OCI-LY1 (cell line): ENCODE results near the gene ZFYVE28.

Source experiments
- H2AFZ ChIP-seq: fragments of 200-600 bp; sonication (generic), shearing (Covaris generic); 2 replicates; pipeline ENCODE4 v1.6.0; 2014; ENCODE audit warnings: antibody characterized with exemption, mild to moderate bottlenecking, low read length
- H3F3A ChIP-seq: fragments of 200-600 bp; sonication (generic), shearing (Covaris generic); 2 replicates; pipeline ENCODE4 v1.6.0; 2014; ENCODE audit warnings: mild to moderate bottlenecking, antibody characterized with exemption, low read length, moderate library complexity; ENCODE audit not compliant: insufficient read depth
- H3K27ac ChIP-seq: fragments of 200-600 bp; sonication (generic); 2 replicates; pipeline ENCODE4 v1.5.1; 2014; ENCODE audit warnings: low read length, mixed run types, mild to moderate bottlenecking, low read depth; ENCODE audit not compliant: poor library complexity, severe bottlenecking
- H3K27me3 ChIP-seq: fragments of 200-600 bp; sonication (generic); 2 replicates; pipeline ENCODE4 v1.6.0; 2014; ENCODE audit warnings: antibody characterized with exemption, mild to moderate bottlenecking, low read length, moderate library complexity; ENCODE audit not compliant: insufficient read depth
- H3K36me3 ChIP-seq: fragments of 200-600 bp; sonication (generic); 2 replicates; pipeline ENCODE4 v1.6.1; 2014; ENCODE audit warnings: mild to moderate bottlenecking, antibody characterized with exemption, low read length, moderate library complexity, mixed read lengths; ENCODE audit not compliant: insufficient read depth
- H3K4me1 ChIP-seq: fragments of 200-600 bp; sonication (generic); 2 replicates; pipeline ENCODE4 v1.5.1; 2014; ENCODE audit warnings: mild to moderate bottlenecking, low read length, moderate library complexity; ENCODE audit not compliant: insufficient read depth, severe bottlenecking
- H3K4me2 ChIP-seq: fragments of 200-600 bp; sonication (generic), shearing (Covaris generic); 2 replicates; pipeline ENCODE4 v1.6.1; 2014; ENCODE audit warnings: low read length
- H3K4me3 ChIP-seq: fragments of 200-600 bp; sonication (generic); 2 replicates; pipeline ENCODE4 v1.5.1; 2014; ENCODE audit warnings: low read length, low read depth, mild to moderate bottlenecking, mixed read lengths; ENCODE audit not compliant: poor library complexity, severe bottlenecking
- H3K79me2 ChIP-seq: fragments of 200-600 bp; shearing (Covaris generic); 2 replicates; pipeline ENCODE4 v1.6.1; 2016; ENCODE audit warnings: mixed run types, low read length, mixed read lengths; ENCODE audit not compliant: insufficient read depth
- H3K9ac ChIP-seq: fragments of 200-600 bp; sonication (generic), shearing (Covaris generic); 2 replicates; pipeline ENCODE4 v1.6.1; 2014; ENCODE audit warnings: mild to moderate bottlenecking, low read length, mixed read lengths
- H3K9me2 ChIP-seq: fragments of 200-600 bp; sonication (generic), shearing (Covaris generic); 2 replicates; pipeline ENCODE4 v1.6.1; 2014; ENCODE audit warnings: low read depth, mild to moderate bottlenecking, low read length, mixed read lengths
- H3K9me3 ChIP-seq: fragments of 200-600 bp; shearing (Covaris generic); 2 replicates; pipeline ENCODE4 v1.6.1; 2014; ENCODE audit warnings: low read length, mixed read lengths
- H4K20me1 ChIP-seq: fragments of 200-600 bp; sonication (generic), shearing (Covaris generic); 2 replicates; pipeline ENCODE4 v1.6.0; 2016; ENCODE audit warnings: mild to moderate bottlenecking, low read length; ENCODE audit not compliant: insufficient read depth
- CTCF ChIP-seq: fragments of 200-600 bp; sonication (generic), shearing (Covaris generic); IDR thresholded peaks from 2 replicates; pipeline ENCODE4 v1.5.1; 2017; ENCODE audit warnings: mild to moderate bottlenecking, antibody characterized with exemption, low read length, moderate library complexity, mixed read lengths
- EZH2 ChIP-seq: fragments of 200-600 bp; sonication (generic), shearing (Covaris generic); IDR thresholded peaks from 2 replicates; pipeline ENCODE4 v1.8.0; 2017; ENCODE audit warnings: borderline replicate concordance, mixed run types, mild to moderate bottlenecking, antibody characterized with exemption, low read length, moderate library complexity, mixed read lengths

Gene ZFYVE28

GRCh38 chr4:2363056-2363721 is 55.3 kb downstream of the ZFYVE28 start:
- Histone ChIP-seq H3K27ac (no peak overlapping the region), H3K4me1 (no peaks in the 10 kb centered on the region), H3K79me2 (no peaks in the 10 kb centered on the region), H3K9ac (no peak overlapping the region), H3F3A (no peaks in the 10 kb centered on the region), H3K27me3 (no peaks in the 10 kb centered on the region), H3K36me3 (no peaks in the 10 kb centered on the region), H3K9me3 (no peaks in the 10 kb centered on the region), H2AFZ (no peak overlapping the region), H3K9me2 (no peaks in the 10 kb centered on the region), H3K4me2 (no peak overlapping the region), H4K20me1 (no peaks in the 10 kb centered on the region), H3K4me3 (no peak overlapping the region)
- TF ChIP-seq CTCF (no peak), EZH2 (no peak)

GRCh38 chr4:2362266-2363055 is 56.0 kb downstream of the ZFYVE28 start:
- Histone ChIP-seq H3K4me2 (no peak overlapping the region), H3K36me3 (no peaks in the 10 kb centered on the region), H3K9ac (no peak overlapping the region), H4K20me1 (no peaks in the 10 kb centered on the region), H3F3A (no peaks in the 10 kb centered on the region), H3K9me3 (no peaks in the 10 kb centered on the region), H3K27me3 (no peaks in the 10 kb centered on the region), H3K79me2 (no peaks in the 10 kb centered on the region), H3K4me1 (no peaks in the 10 kb centered on the region), H3K4me3 (no peak overlapping the region), H3K9me2 (no peaks in the 10 kb centered on the region), H3K27ac (no peak overlapping the region), H2AFZ (no peak overlapping the region)
- no peak for TF ChIP-seq CTCF
- no peak for TF ChIP-seq EZH2

- TF ChIP-seq CTCF, result no peak
- no peak for TF ChIP-seq EZH2
- no peak overlapping the region for H2AFZ ChIP-seq
Measured at GRCh38 chr4:2361366-2362265, 56.8 kb downstream of the ZFYVE28 start.

More at GRCh38 chr4:2361366-2362265, 56.8 kb downstream of the ZFYVE28 start:
- H3K4me2 ChIP-seq, result no peak overlapping the region
- no peak overlapping the region for H3K4me3 ChIP-seq
- H3K4me1 ChIP-seq, result no peaks in the 10 kb centered on the region
- no peak overlapping the region for H3K27ac ChIP-seq
- no peak overlapping the region for H3K9ac ChIP-seq
- no peaks in the 10 kb centered on the region for H4K20me1 ChIP-seq
- no peaks in the 10 kb centered on the region for H3K79me2 ChIP-seq
- H3F3A ChIP-seq, result no peaks in the 10 kb centered on the region
- H3K36me3 ChIP-seq, result no peaks in the 10 kb centered on the region
- H3K9me3 ChIP-seq, result no peaks in the 10 kb centered on the region
- H3K9me2 ChIP-seq, result no peaks in the 10 kb centered on the region
- no peaks in the 10 kb centered on the region for H3K27me3 ChIP-seq
